Esophagus squamous epithelium (tissue), 5 donors: ENCODE measurements around the gene DDX39B. TPM values are rescaled to one million over a fixed set of nuclear protein-coding genes. Genes with fewer than 3 reads are reported as not detected.
"Not testable (repeated sequence)": the region's sequence is repeated elsewhere in the genome, so short reads cannot be mapped to it uniquely, and the experiment has no call there.

Source experiments
- DNase-seq: peaks from one replicate; lab custom pipeline; 2025; lab: John Stamatoyannopoulos, UW
- H3K27ac ChIP-seq, 4 donors: fragments of 200-600 bp; sonication (generic); one replicate each; pipeline ENCODE4 v1.5.1; 2016 to 2019; ENCODE audit warnings: mild to moderate bottlenecking in 1 of 4
- H3K27me3 ChIP-seq, 4 donors: fragments of 200-600 bp; sonication (generic); 1 replicate in 3 of 4; 2 replicates in 1 of 4; pipeline versions ENCODE4 v1.5.1 to v1.6.0; 2017 to 2021; ENCODE audit warnings: antibody characterized with exemption in 1 of 4
- H3K36me3 ChIP-seq, 3 donors: fragments of 200-600 bp; sonication (generic); one replicate each; pipeline ENCODE4 v1.5.1; 2016 to 2019
- H3K4me1 ChIP-seq, 3 donors: fragments of 200-600 bp; sonication (generic); one replicate each; pipeline ENCODE4 v1.5.1; 2017 to 2019
- H3K4me3 ChIP-seq, 4 donors: fragments of 200-600 bp; sonication (generic); 1 replicate in 3 of 4; 2 replicates in 1 of 4; pipeline ENCODE4 v1.5.1; 2016 to 2019; ENCODE audit warnings: mild to moderate bottlenecking in 2 of 4, moderate library complexity in 1 of 4
- H3K9me3 ChIP-seq, 3 donors: fragments of 200-600 bp; sonication (generic); one replicate each; pipeline ENCODE4 v1.5.1; 2016 to 2019
- CTCF ChIP-seq, 6 experiments: fragments of 450-650 bp in 4 of 6; fragments of 200-600 bp in 2 of 6; sonication (generic) in 2 of 6; IDR thresholded peaks; one replicate each; pipeline ENCODE4 v1.5.1; 2016 to 2019; ENCODE audit warnings: antibody characterized with exemption in 6 of 6, mild to moderate bottlenecking in 4 of 6, moderate library complexity in 4 of 6
- POLR2A ChIP-seq, 4 donors: fragments of 450-650 bp; IDR thresholded peaks; one replicate each; pipeline ENCODE4 v1.6.1; 2017; ENCODE audit warnings: antibody characterized with exemption in 4 of 4, mild to moderate bottlenecking in 4 of 4, moderate library complexity in 3 of 4
- WGBS, 2 donors: methylation state at CpG; one replicate each; pipeline ENCODE4 v1.1.5; 2018; 5-methylcytosine and 5-hydroxymethylcytosine counted together
- intact Hi-C: fragments of 100-400 bp; cut with DNase I; formaldehyde crosslinking; loops from one replicate; pipeline ENCODE4 v1.15.0; 2022
- total RNA-seq, 4 donors: library from RNA; depleted of rRNA; stranded (reverse); fragments of >200 nt; gene quantifications; one replicate each; pipeline ENCODE4 v1.1.0, GENCODE V29; 2016
- donor health status: DM: yes; HTN: yes; CAD: no.

The DDX39B gene
- total RNA-seq, 4 donors from 2014 or later = 173 to 320 (median 259) TPM

- Histone ChIP-seq H3K9me3 (no peaks in the 10 kb centered on the region), H3K4me1 (no peaks in the 10 kb centered on the region), H3K27ac (no peak overlapping the region)
These were observed 28.2 kb downstream of the DDX39B start for GRCh38 chr6:31513456-31514165.

DNA sequence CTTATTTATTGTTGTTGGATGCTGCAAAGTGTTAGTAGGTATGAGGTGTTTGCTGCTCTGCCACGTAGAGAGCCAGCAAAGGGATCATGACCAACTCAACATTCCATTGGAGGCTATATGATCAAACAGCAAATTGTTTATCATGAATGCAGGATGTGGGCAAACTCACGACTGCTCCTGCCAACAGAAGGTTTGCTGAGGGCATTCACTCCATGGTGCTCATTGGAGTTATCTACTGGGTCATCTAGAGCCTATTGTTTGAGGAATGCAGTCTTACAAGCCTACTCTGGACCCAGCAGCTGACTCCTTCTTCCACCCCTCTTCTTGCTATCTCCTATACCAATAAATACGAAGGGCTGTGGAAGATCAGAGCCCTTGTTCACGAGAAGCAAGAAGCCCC lies 31.8 kb downstream of the DDX39B start:
- TF ChIP-seq POLR2A (IDR thresholded peaks at IDR 0.05) (no peak), CTCF (IDR thresholded peaks at IDR 0.05) (no peak)
- peaks cover 0 to 39% (median 0%) of the 10 kb centered on the region in 3 donors for H3K36me3 ChIP-seq
- no peak overlapping the region for H3K27ac ChIP-seq
- no peaks in the 10 kb centered on the region for H3K9me3 ChIP-seq
- DNase-seq = no peak
- 68 to 74% methylated on average over 4 of the region's 4 CpGs for WGBS, 2 donors
- H3K4me3 ChIP-seq = no peak overlapping the region
- intact Hi-C loops = no loop called here
- H3K27me3 ChIP-seq = no peaks in the 10 kb centered on the region
- no peaks in the 10 kb centered on the region for H3K4me1 ChIP-seq

More at GRCh38 chr6:31513456-31514165, 28.2 kb downstream of the DDX39B start:
- Histone ChIP-seq H3K27me3 (no peaks in the 10 kb centered on the region), H3K36me3 (peaks cover 0 to 15% (median 0%) of the 10 kb centered on the region in 3 donors), H3K4me3 (no peak overlapping the region)
- DNase-seq = no peak
- 78 to 88% methylated on average over 3 to 4 of the region's 5 CpGs for WGBS, 2 donors
- TF ChIP-seq CTCF (IDR thresholded peaks at IDR 0.05) = no peak
- intact Hi-C loops = no loop called here

DNA sequence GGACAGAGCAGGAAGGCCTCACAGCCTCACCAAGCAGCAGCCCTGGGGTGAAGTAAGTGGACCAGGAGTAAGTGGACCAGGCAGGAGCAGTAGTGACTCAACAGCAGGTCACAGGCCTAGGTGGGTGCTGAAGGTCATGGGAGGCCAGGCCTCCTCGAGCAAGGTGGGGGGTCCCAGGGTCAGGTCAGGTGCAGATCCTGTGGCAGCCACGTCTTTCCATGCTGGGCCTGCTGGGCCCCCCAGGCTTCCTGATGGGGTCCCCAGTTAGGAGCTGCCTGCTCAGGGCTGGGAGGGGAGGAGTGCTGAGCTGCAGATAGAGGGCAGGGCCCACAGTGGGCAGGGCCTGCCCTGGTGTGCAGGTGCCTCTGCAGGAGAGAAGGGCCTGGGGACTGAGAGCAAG lies 32.8 kb downstream of the DDX39B start:
- peaks cover 0 to 39% (median 0%) of the 10 kb centered on the region in 3 donors for H3K36me3 ChIP-seq
- WGBS, 2 donors = 50% methylated on average over 2 of the region's 2 CpGs; no CpG with 5 or more reads in 1 of the 2 donors
- H3K4me1 ChIP-seq, H3K27ac ChIP-seq, H3K4me3 ChIP-seq, DNase-seq, H3K9me3 ChIP-seq, intact Hi-C loops, H3K27me3 ChIP-seq: not testable (repeated sequence)

DNA sequence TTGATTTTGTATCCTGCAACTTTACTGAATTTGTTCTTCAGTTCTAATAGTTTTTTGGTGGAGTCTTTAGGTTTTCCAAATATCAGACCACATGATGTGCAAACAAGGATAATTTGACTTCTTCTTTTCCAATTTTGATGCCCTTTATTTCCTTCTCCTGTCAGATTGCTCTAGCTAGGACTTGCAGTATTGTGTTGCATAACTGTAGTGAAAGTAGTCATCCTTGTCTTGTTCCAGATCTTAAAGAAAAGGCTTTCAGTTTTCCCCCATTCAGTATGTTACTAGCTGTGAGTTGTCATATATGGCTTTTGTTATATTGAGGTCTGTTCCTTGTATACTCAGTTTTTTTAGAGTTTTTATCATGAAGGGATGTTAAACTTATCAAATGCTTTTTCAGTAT lies 39.2 kb downstream of the DDX39B start:
- H3K4me1 ChIP-seq = peaks cover 4 to 17% (median 6%) of the 10 kb centered on the region in 3 donors
- H3K36me3 ChIP-seq = peaks cover 0 to 20% (median 0%) of the 10 kb centered on the region in 3 donors
- TF ChIP-seq POLR2A (IDR thresholded peaks at IDR 0.05) (no peak), CTCF (IDR thresholded peaks at IDR 0.05) (no peak)
- H3K27ac ChIP-seq = no peak overlapping the region
- no peak for DNase-seq
- intact Hi-C loops = no loop called here
- peaks cover 0 to 22% (median 0%) of the 10 kb centered on the region in 4 donors for H3K27me3 ChIP-seq
- no peaks in the 10 kb centered on the region for H3K9me3 ChIP-seq
- no peak overlapping the region for H3K4me3 ChIP-seq

DNA sequence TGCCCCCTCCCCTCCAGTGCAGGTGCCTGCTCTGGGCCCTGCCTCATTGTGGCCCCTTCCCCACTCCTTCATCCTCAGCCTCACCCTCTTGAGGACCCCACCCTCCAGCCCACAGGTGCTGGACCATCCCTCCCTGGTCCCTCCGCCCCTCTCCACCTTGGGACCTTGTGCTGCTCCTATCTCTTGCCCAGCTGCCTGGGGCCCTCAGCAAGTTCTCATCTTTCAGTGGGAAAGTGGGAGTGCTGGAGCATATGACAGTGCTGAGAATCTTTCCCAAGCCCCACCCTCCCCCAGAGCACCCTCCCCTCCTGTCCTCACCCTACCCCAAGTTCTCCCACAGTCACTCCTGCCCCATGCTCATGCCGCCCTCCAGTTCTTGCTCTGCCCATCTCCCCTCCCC lies 42.2 kb downstream of the DDX39B start:
- not testable (repeated sequence) for DNase-seq, H3K9me3 ChIP-seq, H3K27ac ChIP-seq, H3K4me3 ChIP-seq, H3K36me3 ChIP-seq
- Histone ChIP-seq H3K4me1 (peaks cover 4 to 46% (median 9%) of the 10 kb centered on the region in 3 donors), H3K27me3 (peaks cover 0 to 46% (median 0%) of the 10 kb centered on the region in 4 donors)
- intact Hi-C loops = loop anchor here (5.0 kb wide), 1 partner anchor 48 kb away; the partner anchor contains the start of genes ATP6V1G2 and NFKBIL1
- WGBS, 2 donors = 90 to 100% methylated on average over 1 of the region's 2 CpGs

DNA sequence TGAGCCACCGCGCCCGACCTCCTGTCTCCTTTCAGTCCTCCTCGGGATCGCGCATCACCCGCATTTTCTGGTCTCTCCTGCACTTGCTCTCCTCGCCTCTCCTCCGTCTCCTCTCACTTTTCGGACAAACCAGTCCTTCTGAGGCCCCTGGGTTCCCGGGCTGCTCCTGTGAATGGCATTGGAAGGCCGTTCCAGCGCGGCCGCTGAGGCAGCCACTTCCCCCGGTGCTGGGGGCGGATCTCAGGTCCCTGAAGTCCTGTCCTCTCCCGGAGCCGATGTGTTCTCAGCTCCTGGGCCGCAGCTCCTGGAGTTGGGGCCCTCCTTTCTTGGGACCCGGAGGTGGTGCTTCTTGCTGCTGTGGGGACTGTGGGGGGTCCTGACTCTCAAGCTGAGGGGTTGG lies 43.1 kb downstream of the DDX39B start:
- no peak for DNase-seq
- Histone ChIP-seq H3K36me3 (no peaks in the 10 kb centered on the region), H3K27me3 (peaks cover 0 to 51% (median 0%) of the 10 kb centered on the region in 4 donors), H3K9me3 (no peaks in the 10 kb centered on the region), H3K27ac (no peak overlapping the region), H3K4me1 (peaks cover 4 to 55% (median 9%) of the 10 kb centered on the region in 3 donors), H3K4me3 (peak overlapping the region in 3 of 4 donors; percentile 44 to 62 (median 54))
- TF ChIP-seq POLR2A (IDR thresholded peaks at IDR 0.05) (no peak), CTCF (IDR thresholded peaks at IDR 0.05) (no peak)
- 12 to 28% methylated on average over 19 to 20 of the region's 21 CpGs for WGBS, 2 donors
- intact Hi-C loops = loop anchor here (5.0 kb wide), 1 partner anchor 49 kb away; the partner anchor contains the start of genes ATP6V1G2 and NFKBIL1
